Measurements from ENCODE around the gene ALAS1. TPM values are rescaled to one million over a fixed set of nuclear protein-coding genes. Genes with fewer than 3 reads are reported as not detected.

ALAS1 gene
- total RNA-seq, 4 donors from 2014 or later = 30.0 to 50.8 (median 35.8) TPM

DNA sequence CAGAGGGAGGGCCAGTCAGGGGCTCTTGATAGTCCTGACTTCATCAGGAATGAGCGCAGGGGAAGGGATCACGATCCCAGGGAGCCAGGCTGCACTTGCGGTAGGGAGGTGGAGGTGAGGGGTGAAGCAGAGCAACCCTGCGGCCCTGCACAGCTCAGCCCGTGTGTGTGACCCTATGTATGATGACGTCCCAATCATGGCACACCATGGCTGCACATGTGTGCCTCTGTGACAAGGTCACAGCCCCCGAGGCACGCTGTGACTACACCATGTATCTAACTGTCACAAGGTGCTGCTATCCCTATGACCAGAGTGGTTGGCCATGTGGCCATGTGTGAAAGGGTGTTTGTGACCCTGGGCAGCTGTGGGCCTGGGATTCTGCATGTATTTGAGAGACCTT lies 13.3 kb upstream of the ALAS1 start:
- H3K36me3 ChIP-seq = no peaks in the 10 kb centered on the region
- no peak for TF ChIP-seq POLR2AphosphoS5 (IDR thresholded peaks at IDR 0.05)
- TF ChIP-seq POLR2A (IDR thresholded peaks at IDR 0.05) = no peak
- no peak for TF ChIP-seq EP300 (IDR thresholded peaks at IDR 0.05)
- TF ChIP-seq, protein P1, sequence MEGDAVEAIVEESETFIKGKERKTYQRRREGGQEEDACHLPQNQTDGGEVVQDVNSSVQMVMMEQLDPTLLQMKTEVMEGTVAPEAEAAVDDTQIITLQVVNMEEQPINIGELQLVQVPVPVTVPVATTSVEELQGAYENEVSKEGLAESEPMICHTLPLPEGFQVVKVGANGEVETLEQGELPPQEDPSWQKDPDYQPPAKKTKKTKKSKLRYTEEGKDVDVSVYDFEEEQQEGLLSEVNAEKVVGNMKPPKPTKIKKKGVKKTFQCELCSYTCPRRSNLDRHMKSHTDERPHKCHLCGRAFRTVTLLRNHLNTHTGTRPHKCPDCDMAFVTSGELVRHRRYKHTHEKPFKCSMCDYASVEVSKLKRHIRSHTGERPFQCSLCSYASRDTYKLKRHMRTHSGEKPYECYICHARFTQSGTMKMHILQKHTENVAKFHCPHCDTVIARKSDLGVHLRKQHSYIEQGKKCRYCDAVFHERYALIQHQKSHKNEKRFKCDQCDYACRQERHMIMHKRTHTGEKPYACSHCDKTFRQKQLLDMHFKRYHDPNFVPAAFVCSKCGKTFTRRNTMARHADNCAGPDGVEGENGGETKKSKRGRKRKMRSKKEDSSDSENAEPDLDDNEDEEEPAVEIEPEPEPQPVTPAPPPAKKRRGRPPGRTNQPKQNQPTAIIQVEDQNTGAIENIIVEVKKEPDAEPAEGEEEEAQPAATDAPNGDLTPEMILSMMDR (IDR thresholded peaks at IDR 0.05) = no peak
- H3K27ac ChIP-seq = peak overlapping the region in 1 of 4 donors; percentile 8
- H3K9me3 ChIP-seq = no peaks in the 10 kb centered on the region
- ATAC-seq = no peak
- WGBS, 2 donors (ENCODE audit: low coverage in 1 of 2) = 100% methylated on average over 1 to 2 of the region's 8 CpGs
- H3K4me3 ChIP-seq = no peak overlapping the region
- no peaks in the 10 kb centered on the region for H3K27me3 ChIP-seq
- H3K4me1 ChIP-seq = no peaks in the 10 kb centered on the region

DNA sequence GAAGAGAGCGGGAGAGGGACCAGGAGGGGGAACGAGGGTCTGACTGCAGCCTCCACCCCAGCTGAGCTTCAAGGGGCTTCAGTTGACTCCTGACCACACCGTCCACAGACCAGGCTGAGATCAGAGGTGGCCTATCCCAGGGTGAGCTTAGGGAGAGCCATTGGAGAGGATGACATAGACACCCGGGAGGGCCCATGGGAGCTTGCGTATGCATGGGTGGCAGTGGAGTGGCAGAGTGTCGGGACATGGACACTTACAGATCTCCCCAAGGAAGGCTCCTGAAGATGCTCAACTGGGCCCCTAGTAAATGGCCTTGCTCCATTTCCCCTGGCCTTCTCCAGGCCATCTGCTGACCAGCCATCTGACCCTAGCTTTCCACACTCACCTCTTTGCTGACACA lies 12.6 kb upstream of the ALAS1 start:
- H3K4me1 ChIP-seq = peaks cover 0 to 5% (median 5%) of the 10 kb centered on the region in 3 donors
- H3K9me3 ChIP-seq = no peaks in the 10 kb centered on the region
- H3K27me3 ChIP-seq = no peaks in the 10 kb centered on the region
- no peak overlapping the region for H3K27ac ChIP-seq
- no peak for ATAC-seq
- WGBS, 2 donors (ENCODE audit: low coverage in 1 of 2) = 100% methylated on average over 1 to 3 of the region's 6 CpGs
- no peak overlapping the region for H3K4me3 ChIP-seq
- H3K36me3 ChIP-seq = no peaks in the 10 kb centered on the region
- TF ChIP-seq EP300 (IDR thresholded peaks at IDR 0.05) (no peak), POLR2AphosphoS5 (IDR thresholded peaks at IDR 0.05) (no peak), POLR2A (IDR thresholded peaks at IDR 0.05) (no peak)
- TF ChIP-seq, protein P1 (IDR thresholded peaks at IDR 0.05) = no peak

DNA sequence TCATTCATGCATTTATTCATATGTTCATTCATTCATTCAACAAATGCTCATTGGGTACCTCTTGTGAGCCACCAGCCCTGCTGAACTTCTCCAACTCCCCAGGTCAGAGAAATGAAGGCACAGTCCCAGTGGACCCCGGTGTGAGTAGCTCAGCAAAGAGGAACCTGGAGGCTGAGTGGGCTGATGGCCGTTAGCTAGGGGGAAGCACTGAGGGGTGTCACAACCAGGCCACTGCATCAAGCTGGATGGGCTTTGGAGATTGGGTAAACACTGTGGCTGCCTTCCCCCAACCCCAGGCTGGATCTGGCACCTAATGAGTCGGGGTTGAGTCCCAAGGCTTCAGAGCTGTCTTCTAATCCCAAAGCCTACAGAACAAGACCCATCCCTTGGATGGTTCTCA lies 12.1 kb upstream of the ALAS1 start:
- Histone ChIP-seq H3K4me3 (no peak overlapping the region), H3K9me3 (no peaks in the 10 kb centered on the region), H3K27ac (no peak overlapping the region), H3K27me3 (no peaks in the 10 kb centered on the region), H3K36me3 (no peaks in the 10 kb centered on the region), H3K4me1 (peaks cover 0 to 10% (median 10%) of the 10 kb centered on the region in 3 donors)
- no peak for ATAC-seq
- TF ChIP-seq POLR2A (IDR thresholded peaks at IDR 0.05) (no peak), EP300 (IDR thresholded peaks at IDR 0.05) (no peak), POLR2AphosphoS5 (IDR thresholded peaks at IDR 0.05) (no peak)
- TF ChIP-seq, protein P1 (IDR thresholded peaks at IDR 0.05) = no peak
- WGBS, 2 donors (ENCODE audit: low coverage in 1 of 2) = 100% methylated on average over 1 of the region's 3 CpGs; no CpG with 5 or more reads in 1 of the 2 donors

DNA sequence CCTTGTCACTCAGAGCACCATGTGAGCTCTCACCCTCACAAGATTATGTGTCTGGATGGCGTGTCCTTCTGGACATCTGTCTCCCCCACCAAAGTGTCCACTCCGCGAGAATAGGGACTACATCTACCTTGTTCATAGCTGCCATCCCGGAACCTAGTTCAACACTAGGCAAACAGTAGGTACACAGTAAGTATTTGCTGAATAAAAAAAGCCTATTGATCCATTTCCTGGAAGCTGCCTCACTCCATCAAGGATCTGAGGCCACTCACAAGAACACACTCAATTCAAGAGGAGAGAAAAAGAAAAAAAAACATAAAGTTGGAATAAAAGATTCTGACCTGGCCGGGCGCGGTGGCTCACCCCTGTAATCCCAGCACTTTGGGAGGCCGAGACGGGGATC lies 11.2 kb upstream of the ALAS1 start:
- Histone ChIP-seq H3K27me3 (no peaks in the 10 kb centered on the region), H3K27ac (no peak overlapping the region), H3K4me1 (peaks cover 0 to 19% (median 13%) of the 10 kb centered on the region in 3 donors), H3K36me3 (no peaks in the 10 kb centered on the region), H3K4me3 (no peak overlapping the region), H3K9me3 (no peaks in the 10 kb centered on the region)
- TF ChIP-seq, protein P1 (IDR thresholded peaks at IDR 0.05) = no peak
- TF ChIP-seq POLR2A (IDR thresholded peaks at IDR 0.05) = no peak
- no peak for TF ChIP-seq EP300 (IDR thresholded peaks at IDR 0.05)
- TF ChIP-seq POLR2AphosphoS5 (IDR thresholded peaks at IDR 0.05) = no peak
- no peak for ATAC-seq
- WGBS, 2 donors (ENCODE audit: low coverage in 1 of 2) = 83% methylated on average over 1 of the region's 9 CpGs; no CpG with 5 or more reads in 1 of the 2 donors

DNA sequence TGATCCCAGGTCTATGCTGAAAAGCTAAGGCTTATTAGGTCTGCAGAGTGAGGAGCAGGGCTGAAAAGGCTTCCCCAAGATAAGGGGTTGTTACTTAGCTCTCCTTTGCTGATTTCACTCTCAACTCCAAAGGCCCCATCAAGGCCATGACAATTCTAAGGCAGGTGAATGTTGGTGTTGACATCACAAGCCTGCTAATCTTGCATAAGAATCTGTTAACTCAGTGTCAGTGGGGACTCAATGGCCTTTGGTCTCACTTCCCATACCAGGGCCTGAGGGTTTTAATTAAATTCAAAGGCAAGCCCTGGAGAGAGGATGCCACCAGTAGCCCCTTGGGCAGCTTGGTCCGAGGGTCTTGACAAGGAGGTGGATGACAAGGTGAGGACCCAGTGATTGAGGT lies 9.4 kb upstream of the ALAS1 start:
- no peak overlapping the region for H3K4me3 ChIP-seq
- no peak for ATAC-seq
- TF ChIP-seq POLR2A (IDR thresholded peaks at IDR 0.05) (no peak), EP300 (IDR thresholded peaks at IDR 0.05) (no peak), POLR2AphosphoS5 (IDR thresholded peaks at IDR 0.05) (no peak)
- TF ChIP-seq, protein P1 (IDR thresholded peaks at IDR 0.05) = no peak
- WGBS, 2 donors (ENCODE audit: low coverage in 1 of 2) = 100% methylated on average over 1 of the region's 1 CpG; no CpG with 5 or more reads in 1 of the 2 donors
- no peaks in the 10 kb centered on the region for H3K9me3 ChIP-seq
- H3K27ac ChIP-seq = no peak overlapping the region
- no peaks in the 10 kb centered on the region for H3K27me3 ChIP-seq
- no peaks in the 10 kb centered on the region for H3K36me3 ChIP-seq
- peaks cover 0 to 28% (median 13%) of the 10 kb centered on the region in 3 donors for H3K4me1 ChIP-seq

All from gastroesophageal sphincter (tissue), 4 donors.